Upper lobe of left lung (tissue), 4 donors: Measurements from ENCODE around the gene SH2D3A.

Experiments used
- POLR2A ChIP-seq, 4 donors: fragments of 450-650 bp; IDR thresholded peaks; one replicate each; pipeline ENCODE4 v1.5.1; 2016 to 2017; ENCODE audit warnings: antibody characterized with exemption in 4 of 4, mild to moderate bottlenecking in 2 of 4
- TF ChIP-seq, protein P1 (sequence below), 6 experiments: fragments of 450-650 bp in 4 of 6; fragments of 200-600 bp in 2 of 6; sonication (generic) in 2 of 6; IDR thresholded peaks; one replicate each; pipeline ENCODE4 v1.5.1; 2016 to 2019; ENCODE audit warnings: antibody characterized with exemption in 6 of 6

DNA sequence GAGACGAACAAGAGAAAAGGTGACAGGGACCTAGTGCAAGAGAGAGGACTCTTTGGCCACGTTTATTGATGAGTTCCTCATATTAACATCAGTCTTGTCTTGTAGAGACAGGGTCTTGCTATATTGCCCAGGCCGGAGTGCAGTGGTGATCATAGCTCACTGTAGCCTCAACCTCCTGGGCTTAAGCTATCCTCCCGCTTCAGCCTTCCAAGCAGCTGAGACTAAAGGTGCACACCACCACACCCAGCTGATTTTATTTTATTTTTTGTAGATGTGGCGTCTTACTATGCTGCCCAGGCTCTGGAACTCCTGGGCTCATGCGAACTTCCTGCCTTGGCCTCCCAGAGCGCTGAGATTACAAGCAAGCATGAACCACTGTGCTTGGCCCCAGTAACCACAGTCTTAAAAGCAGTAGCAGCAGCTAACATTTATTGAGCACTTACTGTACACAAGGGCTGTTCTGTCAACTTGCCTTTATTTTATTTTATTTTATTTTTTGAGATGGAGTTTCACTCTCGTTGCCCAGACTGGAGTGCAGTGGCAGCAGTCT, 1.1 kb upstream of the SH2D3A start:
- TF ChIP-seq, protein P1, sequence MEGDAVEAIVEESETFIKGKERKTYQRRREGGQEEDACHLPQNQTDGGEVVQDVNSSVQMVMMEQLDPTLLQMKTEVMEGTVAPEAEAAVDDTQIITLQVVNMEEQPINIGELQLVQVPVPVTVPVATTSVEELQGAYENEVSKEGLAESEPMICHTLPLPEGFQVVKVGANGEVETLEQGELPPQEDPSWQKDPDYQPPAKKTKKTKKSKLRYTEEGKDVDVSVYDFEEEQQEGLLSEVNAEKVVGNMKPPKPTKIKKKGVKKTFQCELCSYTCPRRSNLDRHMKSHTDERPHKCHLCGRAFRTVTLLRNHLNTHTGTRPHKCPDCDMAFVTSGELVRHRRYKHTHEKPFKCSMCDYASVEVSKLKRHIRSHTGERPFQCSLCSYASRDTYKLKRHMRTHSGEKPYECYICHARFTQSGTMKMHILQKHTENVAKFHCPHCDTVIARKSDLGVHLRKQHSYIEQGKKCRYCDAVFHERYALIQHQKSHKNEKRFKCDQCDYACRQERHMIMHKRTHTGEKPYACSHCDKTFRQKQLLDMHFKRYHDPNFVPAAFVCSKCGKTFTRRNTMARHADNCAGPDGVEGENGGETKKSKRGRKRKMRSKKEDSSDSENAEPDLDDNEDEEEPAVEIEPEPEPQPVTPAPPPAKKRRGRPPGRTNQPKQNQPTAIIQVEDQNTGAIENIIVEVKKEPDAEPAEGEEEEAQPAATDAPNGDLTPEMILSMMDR (IDR thresholded peaks at IDR 0.05) = no peak
- TF ChIP-seq POLR2A (IDR thresholded peaks at IDR 0.05) = no peak
